ENCODE results near the gene ITPR3.
"Not testable (repeated sequence)": the region's sequence is repeated elsewhere in the genome, so short reads cannot be mapped to it uniquely, and the experiment has no call there.

ITPR3 gene

GRCh38 chr6:33624856-33625255 lies 3.7 kb downstream of the ITPR3 start:
- Histone ChIP-seq H3K27me3 (replicated peaks) (no peaks in the 10 kb centered on the region), H3K36me3 (replicated peaks) (no peaks in the 10 kb centered on the region), H3K27ac (no peak overlapping the region), H3K4me3 (ENCODE audit: low read depth, low read length) (no peak overlapping the region)
- TF ChIP-seq CTCF (IDR thresholded peaks at IDR 0.05; ENCODE audit: low read depth, low read length, missing control alignments), result no peak
- in situ Hi-C loops (cut with HindIII; ENCODE audit: low pct_ligation_motif_present, low sequenced_read_pairs), result no loop called here
- no peak for DNase-seq

GRCh38 chr6:33627876-33628275 lies 6.8 kb downstream of the ITPR3 start:
- Histone ChIP-seq H3K27ac (no peak overlapping the region), H3K27me3 (replicated peaks) (no peaks in the 10 kb centered on the region), H3K36me3 (replicated peaks) (no peaks in the 10 kb centered on the region), H3K4me3 (ENCODE audit: low read depth, low read length) (no peak overlapping the region)
- DNase-seq, result no peak
- in situ Hi-C loops (cut with HindIII; ENCODE audit: low pct_ligation_motif_present, low sequenced_read_pairs), result no loop called here
- no peak for TF ChIP-seq CTCF (IDR thresholded peaks at IDR 0.05; ENCODE audit: low read depth, low read length, missing control alignments)

GRCh38 chr6:33628401-33628964 lies 7.4 kb downstream of the ITPR3 start:
- no peaks in the 10 kb centered on the region for H3K36me3 ChIP-seq (replicated peaks)
- TF ChIP-seq CTCF (IDR thresholded peaks at IDR 0.05; ENCODE audit: low read depth, low read length, missing control alignments), result no peak
- no peaks in the 10 kb centered on the region for H3K27me3 ChIP-seq (replicated peaks)
- H3K4me3 ChIP-seq (ENCODE audit: low read depth, low read length), result no peak overlapping the region
- in situ Hi-C loops (cut with HindIII; ENCODE audit: low pct_ligation_motif_present, low sequenced_read_pairs), result no loop called here
- no peak overlapping the region for H3K27ac ChIP-seq
- DNase-seq, result no peak

- Histone ChIP-seq H3K36me3 (replicated peaks) (no peaks in the 10 kb centered on the region), H3K27ac (no peak overlapping the region), H3K4me3 (ENCODE audit: low read depth, low read length) (no peak overlapping the region), H3K27me3 (replicated peaks) (no peaks in the 10 kb centered on the region)
- no peak for DNase-seq
- in situ Hi-C loops (cut with HindIII; ENCODE audit: low pct_ligation_motif_present, low sequenced_read_pairs), result no loop called here
- TF ChIP-seq CTCF (IDR thresholded peaks at IDR 0.05; ENCODE audit: low read depth, low read length, missing control alignments), result no peak
Measured at GRCh38 chr6:33630014-33630413, 8.9 kb downstream of the ITPR3 start.

- DNase-seq; H3K4me3 ChIP-seq (ENCODE audit: low read depth, low read length); H3K27ac ChIP-seq; H3K27me3 ChIP-seq (replicated peaks); in situ Hi-C loops (cut with HindIII; ENCODE audit: low pct_ligation_motif_present, low sequenced_read_pairs); H3K36me3 ChIP-seq (replicated peaks): not testable (repeated sequence)
Measured at GRCh38 chr6:33631521-33631920, 10.4 kb downstream of the ITPR3 start.

GRCh38 chr6:33631971-33632557 lies 10.9 kb downstream of the ITPR3 start:
- Histone ChIP-seq H3K27me3 (replicated peaks) (no peaks in the 10 kb centered on the region), H3K4me3 (ENCODE audit: low read depth, low read length) (no peak overlapping the region), H3K27ac (no peak overlapping the region), H3K36me3 (replicated peaks) (no peaks in the 10 kb centered on the region)
- in situ Hi-C loops (cut with HindIII; ENCODE audit: low pct_ligation_motif_present, low sequenced_read_pairs), result no loop called here
- no peak for DNase-seq
- no peak for TF ChIP-seq CTCF (IDR thresholded peaks at IDR 0.05; ENCODE audit: low read depth, low read length, missing control alignments)

Data from brain microvascular endothelial cell (primary cell).